HT1080 (cell line): Measurements from ENCODE around the gene SLC43A1. TPM values are rescaled to one million over a fixed set of nuclear protein-coding genes. Genes with fewer than 3 reads are reported as not detected.

Source experiments
- DNase-seq: peaks from one replicate; pipeline ENCODE4 v3.0.0-alpha.2; 2015; ENCODE audit warnings: low read depth
- total RNA-seq: library from RNA; depleted of rRNA; stranded (reverse); fragments of >200 nt; shearing (Covaris generic); gene quantifications from 2 replicates; pipeline ENCODE4 v1.2.3, GENCODE V29; 2014

The SLC43A1 gene
- total RNA-seq, 1 experiment from 2014 or later: 14.5 TPM

DNA sequence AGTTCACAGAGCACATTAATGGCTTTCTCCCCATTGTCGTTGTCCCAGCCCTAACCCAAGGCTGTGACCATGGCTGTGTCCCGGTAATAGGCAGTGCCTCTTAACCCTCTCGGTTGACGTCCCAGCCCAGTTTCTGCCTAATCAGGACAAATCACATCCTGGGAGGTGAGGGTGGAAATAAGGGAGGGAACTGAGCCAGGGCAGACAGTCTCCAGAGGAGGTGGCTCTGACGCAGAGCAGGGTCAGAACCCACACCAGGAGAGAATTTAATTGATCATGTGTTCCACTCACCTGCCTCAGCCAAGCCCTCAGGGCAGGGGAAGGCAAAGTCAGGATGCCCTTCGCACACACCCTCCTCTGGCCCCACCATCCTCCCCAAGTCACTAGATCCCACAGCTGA, 17.0 kb downstream of the SLC43A1 start:
- no peak for DNase-seq

DNA sequence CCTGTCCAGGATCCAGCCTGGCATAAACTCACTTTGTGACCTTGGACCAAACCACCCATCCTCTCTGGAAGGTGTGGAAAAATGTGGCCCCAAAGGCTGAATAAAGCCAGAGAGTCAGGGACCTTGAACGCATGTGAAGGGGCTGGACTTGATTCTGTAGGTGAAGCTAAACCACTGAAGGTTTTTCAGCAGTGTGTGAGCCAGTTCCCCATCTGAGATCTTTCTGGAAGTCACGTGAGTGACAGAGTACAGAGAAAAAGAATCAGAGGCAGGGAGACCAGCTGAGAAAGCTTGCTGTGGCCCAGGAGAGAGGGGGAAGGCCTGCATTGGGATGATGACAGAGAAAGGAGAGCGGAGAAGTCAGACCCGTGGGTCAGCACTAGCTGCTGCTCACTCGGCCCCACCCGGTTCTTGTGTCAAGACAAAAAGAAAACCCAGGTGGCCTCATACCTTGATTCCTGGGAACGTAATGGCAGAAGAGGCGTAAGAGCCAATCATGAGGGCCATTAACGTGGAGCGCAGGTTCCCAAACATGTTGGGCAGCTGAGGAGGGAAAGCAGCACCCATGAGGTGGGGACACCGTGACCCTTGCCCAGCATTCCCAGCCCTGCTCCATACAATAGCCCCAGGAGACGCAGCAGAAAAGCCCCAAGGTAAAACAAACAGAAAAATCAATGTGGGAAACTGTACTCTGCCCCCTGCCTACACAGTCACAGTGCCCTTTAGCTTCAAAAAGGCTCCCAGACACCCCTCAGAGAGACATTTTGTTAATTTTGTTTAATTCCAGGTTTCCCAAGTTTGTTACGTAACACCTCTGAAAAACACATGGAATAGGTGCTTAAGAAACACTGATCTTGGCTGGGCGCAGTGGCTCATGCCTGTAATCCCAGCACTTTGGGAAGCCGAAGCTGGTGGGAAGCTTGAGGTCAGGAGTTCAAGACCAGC, 17.9 kb downstream of the SLC43A1 start:
- DNase-seq: no peak

GRCh38 chr11:57496109-57496820, 19.2 kb downstream of the SLC43A1 start:
- DNase-seq: no peak

- peak; percentile 26 for DNase-seq
Observed at GRCh38 chr11:57493507-57494503, 21.7 kb downstream of the SLC43A1 start.

GRCh38 chr11:57491371-57492061, 24.0 kb downstream of the SLC43A1 start:
- peak; percentile 47 for DNase-seq

GRCh38 chr11:57490456-57491248, 24.9 kb downstream of the SLC43A1 start:
- DNase-seq: peak; percentile 11

DNA sequence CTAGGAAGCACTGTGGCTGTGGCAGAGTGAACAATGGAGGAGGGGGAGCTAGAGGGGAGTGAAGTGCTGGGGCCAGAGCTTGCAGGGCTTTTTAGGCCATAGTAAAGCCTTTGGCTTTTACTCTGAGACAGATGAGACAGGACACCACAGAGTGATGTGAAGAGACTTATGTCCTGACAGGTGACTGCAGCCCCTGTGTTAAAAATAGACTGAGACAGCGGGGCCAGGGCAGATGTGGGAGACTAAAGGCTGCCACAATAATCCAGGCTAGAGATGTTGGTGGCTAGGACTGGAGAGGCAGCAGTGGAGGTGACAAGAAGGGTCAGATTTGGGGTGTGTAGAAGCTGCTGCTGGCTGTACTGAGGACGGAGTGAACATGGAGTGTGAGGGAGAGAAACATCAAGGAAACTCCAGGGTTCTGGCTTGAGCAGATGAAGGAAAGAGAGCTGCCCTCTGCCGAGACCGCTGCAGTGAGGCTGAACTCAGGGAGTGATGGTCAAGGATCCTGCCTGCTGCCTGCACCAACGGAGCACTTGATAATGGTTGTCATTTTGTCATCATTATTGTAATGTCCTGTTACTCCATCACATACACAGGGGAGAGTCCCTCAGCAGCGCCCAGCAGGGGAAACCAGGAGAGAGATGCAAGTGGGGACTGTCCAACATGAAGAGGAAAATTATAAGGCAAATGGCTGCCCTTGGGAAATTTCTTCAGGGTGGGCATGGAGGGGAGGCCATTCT, 27.4 kb downstream of the SLC43A1 start:
- no peak for DNase-seq

DNA sequence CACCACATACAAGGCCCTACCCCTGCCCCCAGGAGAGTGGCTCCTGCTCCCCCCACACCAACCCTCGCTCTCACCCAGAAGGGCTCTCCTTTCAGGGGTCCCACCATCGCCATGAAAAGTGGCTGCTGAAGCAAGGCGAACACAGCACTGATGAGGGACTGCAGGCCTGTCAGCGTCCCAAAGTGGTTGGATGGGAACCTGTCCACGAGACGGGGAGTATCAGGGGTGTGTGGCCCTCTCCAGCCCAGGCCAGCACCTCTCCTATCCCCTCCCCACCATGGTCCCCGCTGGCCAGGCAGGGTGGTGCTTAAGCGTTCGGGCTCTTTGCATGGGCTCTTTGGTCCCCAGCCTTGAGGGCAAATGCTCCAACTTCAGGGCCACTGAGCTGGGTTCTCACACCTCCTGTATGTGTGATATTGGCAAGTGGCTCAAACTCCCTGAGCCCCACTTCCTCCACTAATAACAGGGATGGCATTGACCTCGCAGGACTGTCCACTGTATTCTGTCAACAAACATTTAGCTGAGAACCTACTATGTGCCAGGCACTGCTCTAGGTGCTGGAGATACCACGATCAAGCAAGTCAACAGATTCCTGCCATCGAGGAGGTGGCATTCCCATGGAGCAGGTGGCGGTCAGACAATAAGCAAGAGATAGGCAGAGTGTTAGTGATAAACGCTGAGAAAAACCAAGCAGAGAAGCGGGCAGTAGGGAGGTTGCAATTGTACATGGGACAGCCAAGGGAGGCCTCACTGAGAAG, 28.3 kb downstream of the SLC43A1 start:
- no peak for DNase-seq

GRCh38 chr11:57485217-57485990, 30.1 kb downstream of the SLC43A1 start:
- DNase-seq: no peak

DNA sequence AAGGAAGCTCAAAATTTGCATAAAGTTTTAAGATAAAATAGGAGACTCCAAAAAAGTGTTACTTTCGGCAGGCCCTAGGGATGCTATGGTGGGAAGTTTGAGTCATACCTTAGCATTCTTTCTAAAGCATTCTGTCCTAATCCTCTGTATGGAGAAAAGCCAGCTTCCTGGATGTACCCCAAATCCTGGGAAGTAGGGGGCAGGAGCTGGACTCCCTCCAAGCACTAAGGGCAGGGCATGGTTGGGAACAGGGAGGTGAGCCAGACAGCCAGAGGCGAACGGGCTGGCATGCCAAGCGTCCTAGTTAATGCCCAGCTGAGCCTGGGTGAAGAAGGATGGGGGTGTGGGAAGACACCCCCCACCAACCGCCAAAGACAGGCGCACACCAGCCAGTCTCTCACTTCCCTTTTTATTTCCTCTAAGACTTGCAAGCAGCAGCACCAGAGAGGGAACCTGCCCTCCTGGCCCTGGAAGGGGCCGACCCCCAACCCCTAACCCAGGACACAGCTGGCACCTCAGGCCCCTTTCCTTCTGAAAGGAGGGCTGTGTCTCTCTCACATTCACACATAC, 31.3 kb downstream of the SLC43A1 start:
- no peak for DNase-seq

GRCh38 chr11:57483562-57483918, 32.0 kb downstream of the SLC43A1 start:
- DNase-seq: no peak

GRCh38 chr11:57482782-57483561, 32.5 kb downstream of the SLC43A1 start:
- no peak for DNase-seq

GRCh38 chr11:57481915-57482781, 33.4 kb downstream of the SLC43A1 start:
- DNase-seq: no peak

GRCh38 chr11:57481315-57481714, 34.2 kb downstream of the SLC43A1 start:
- no peak for DNase-seq

DNA sequence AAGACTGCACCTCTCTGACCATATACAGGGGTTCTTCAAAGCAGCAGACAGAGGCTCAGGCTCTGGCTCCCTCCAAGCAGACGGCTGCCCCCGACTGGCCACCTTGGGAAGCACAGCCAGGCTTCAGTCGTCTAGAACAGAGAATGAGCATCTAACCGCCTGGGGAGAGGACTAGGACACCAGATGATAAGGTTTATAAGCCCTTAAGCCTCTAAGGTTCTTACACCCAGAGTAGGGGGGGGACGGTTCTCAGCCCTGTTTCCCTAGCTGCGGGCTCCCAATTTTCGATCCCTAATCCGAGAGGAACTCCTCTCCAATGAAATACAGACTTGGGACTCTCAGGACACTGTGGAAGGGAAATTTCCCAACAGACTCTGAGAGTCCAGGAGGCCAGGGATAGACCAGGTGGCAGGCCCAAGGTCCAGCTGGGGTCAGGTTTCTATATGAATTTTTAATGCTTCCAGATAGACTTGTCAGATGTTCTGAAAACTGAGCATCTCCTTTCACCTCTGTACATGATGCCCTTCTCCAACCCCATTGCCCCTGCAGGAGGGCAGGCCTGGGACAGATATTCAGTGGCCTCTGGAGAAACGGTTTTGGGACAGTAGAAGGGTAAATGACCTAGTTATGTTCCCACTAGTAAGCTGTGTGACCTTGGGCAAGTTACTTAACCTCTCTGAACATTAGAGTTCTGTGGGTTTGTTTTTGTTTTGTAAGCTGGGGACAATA, 34.9 kb downstream of the SLC43A1 start:
- DNase-seq: peak; percentile 64
